ENCODE results near the gene ARID1B.

ARID1B gene

GRCh38 chr6:157220485-157220884 lies 443.3 kb downstream of the ARID1B start:
- no peak overlapping the region for H3K27ac ChIP-seq (ENCODE audit: extremely low read depth, low read depth, low read length)
- no peak for TF ChIP-seq ZXDB (tag by site-specific recombination; IDR thresholded peaks at IDR 0.05)
- TF ChIP-seq ZFHX2 (tag by site-specific recombination; conservative IDR thresholded peaks at IDR 0.05) = no peak
- TF ChIP-seq PATZ1 (tag by site-specific recombination; IDR thresholded peaks at IDR 0.05) = no peak
- TF ChIP-seq ZNF670 (tag by site-specific recombination; IDR thresholded peaks at IDR 0.05; ENCODE audit: low read depth) = no peak
- TF ChIP-seq ZNF792 (tag by site-specific recombination; IDR thresholded peaks at IDR 0.05) = no peak
- no peak for TF ChIP-seq HOXD13 (CRISPR knock-in tag; IDR thresholded peaks at IDR 0.05; ENCODE audit: borderline replicate concordance)
- H3K4me3 ChIP-seq (ENCODE audit: low read depth, low read length) = no peak overlapping the region
- CTCF ChIA-PET = interaction anchor here (0.6 kb wide), 2 partner anchors 79 to 399 kb away, joined by 3 to 4 read pairs; no protein-coding TSS in a partner anchor
- POLR2A ChIA-PET = no interaction called here
- no peaks in the 10 kb centered on the region for H3K36me3 ChIP-seq (ENCODE audit: control insufficient read depth in 2 of 2, insufficient read depth in 1 of 2, low read length in 2 of 2)
- no peaks in the 10 kb centered on the region for H3K9me3 ChIP-seq (ENCODE audit: control insufficient read depth, insufficient read depth, low read depth, low read length)
- H3K4me1 ChIP-seq (ENCODE audit: control insufficient read depth, insufficient read depth, low read length) = no peaks in the 10 kb centered on the region

- peak overlapping the region; percentile 5; the same call in 1 of the 2 replicates for H3K4me3 ChIP-seq (ENCODE audit: low read depth, low read length)
- H3K27ac ChIP-seq (ENCODE audit: extremely low read depth, low read depth, low read length) = no peak overlapping the region
- ChIA-PET POLR2A (no interaction called here), CTCF (interaction anchor here (0.6 kb wide), 1 partner anchor 80 kb away, joined by 4 read pairs; no protein-coding TSS in a partner anchor)
- no peaks in the 10 kb centered on the region for H3K9me3 ChIP-seq (ENCODE audit: control insufficient read depth, insufficient read depth, low read depth, low read length)
- no peaks in the 10 kb centered on the region for H3K36me3 ChIP-seq (ENCODE audit: control insufficient read depth in 2 of 2, insufficient read depth in 1 of 2, low read length in 2 of 2)
- H3K4me1 ChIP-seq (ENCODE audit: control insufficient read depth, insufficient read depth, low read length) = no peaks in the 10 kb centered on the region
- TF ChIP-seq MZF1 (tag by site-specific recombination; IDR thresholded peaks at IDR 0.05; ENCODE audit: borderline replicate concordance) (0 out of 2 replicates have a peak, but pooled peaks have one; percentile 15), ZNF280C (tag by site-specific recombination; IDR thresholded peaks at IDR 0.05) (0 out of 2 replicates have a peak, but pooled peaks have one; percentile 75), REPIN1 (tag by site-specific recombination; IDR thresholded peaks at IDR 0.05; ENCODE audit: low read depth) (no peak), ZNF777 (tag by site-specific recombination; IDR thresholded peaks at IDR 0.05; ENCODE audit: borderline replicate concordance) (peak; percentile 95), ZNF335 (tag by site-specific recombination; conservative IDR thresholded peaks at IDR 0.05) (peak; percentile 73), KLF17 (tag by site-specific recombination; IDR thresholded peaks at IDR 0.05) (no peak), ZNF610 (tag by site-specific recombination; IDR thresholded peaks at IDR 0.05; ENCODE audit: borderline replicate concordance) (0 out of 2 replicates have a peak, but pooled peaks have one; percentile 29), TCF7L2 (IDR thresholded peaks at IDR 0.05; ENCODE audit: borderline replicate concordance, low read depth, low read length) (no peak), MYNN (tag by site-specific recombination; IDR thresholded peaks at IDR 0.05; ENCODE audit: borderline replicate concordance) (0 out of 2 replicates have a peak, but pooled peaks have one; percentile 49), ZBTB10 (tag by site-specific recombination; IDR thresholded peaks at IDR 0.05) (0 out of 2 replicates have a peak, but pooled peaks have one; percentile 26), TSHZ1 (tag by site-specific recombination; IDR thresholded peaks at IDR 0.05; ENCODE audit: borderline replicate concordance) (no peak), ZNF670 (tag by site-specific recombination; IDR thresholded peaks at IDR 0.05; ENCODE audit: low read depth) (no peak), ZNF324 (tag by site-specific recombination; IDR thresholded peaks at IDR 0.05) (peak; percentile 57; the same call in 1 of the 2 replicates)
These were observed 444.1 kb downstream of the ARID1B start for GRCh38 chr6:157221049-157221816.

Data from HEK293 (cell line).